NCI-H82 (cell line): ENCODE data around the gene AXIN1.
"Not testable (repeated sequence)": the region's sequence is repeated elsewhere in the genome, so short reads cannot be mapped to it uniquely, and the experiment has no call there.

ENCODE experiments used
- DNase-seq: peaks from one replicate; lab custom pipeline; 2025; lab: John Stamatoyannopoulos, UW

AXIN1 gene

GRCh38 chr16:354291-354881 is 1.9 kb upstream of the AXIN1 start:
- DNase-seq = no peak

GRCh38 chr16:353404-354290 is 1.1 kb upstream of the AXIN1 start:
- DNase-seq = no peak

- peak; percentile 24 for DNase-seq
Measured at GRCh38 chr16:351804-352520, 561 bp downstream of the AXIN1 start.

- DNase-seq = no peak
Measured at GRCh38 chr16:350203-350602, 2.3 kb downstream of the AXIN1 start.

GRCh38 chr16:349211-349610 is 3.3 kb downstream of the AXIN1 start:
- no peak for DNase-seq

- not testable (repeated sequence) for DNase-seq
Measured at GRCh38 chr16:348495-348894, 4.0 kb downstream of the AXIN1 start.

GRCh38 chr16:347203-347602 is 5.3 kb downstream of the AXIN1 start:
- no peak for DNase-seq

- DNase-seq = no peak
Measured at GRCh38 chr16:346587-346986, 5.9 kb downstream of the AXIN1 start.

- no peak for DNase-seq
Measured at GRCh38 chr16:345772-346171, 6.8 kb downstream of the AXIN1 start.

GRCh38 chr16:342455-343213 is 9.9 kb downstream of the AXIN1 start:
- DNase-seq = no peak

- DNase-seq = not testable (repeated sequence)
Measured at GRCh38 chr16:341974-342336, 10.6 kb downstream of the AXIN1 start.

GRCh38 chr16:341095-341973 is 11.2 kb downstream of the AXIN1 start:
- not testable (repeated sequence) for DNase-seq

- no peak for DNase-seq
Measured at GRCh38 chr16:340370-341091, 12.0 kb downstream of the AXIN1 start.

- DNase-seq = no peak
Measured at GRCh38 chr16:339680-340079, 12.8 kb downstream of the AXIN1 start.

- DNase-seq = no peak
Measured at GRCh38 chr16:337975-338575, 14.4 kb downstream of the AXIN1 start.

- DNase-seq = peak; percentile 27
Measured at GRCh38 chr16:337437-337836, 15.1 kb downstream of the AXIN1 start.

GRCh38 chr16:336269-336668 is 16.3 kb downstream of the AXIN1 start:
- no peak for DNase-seq

GRCh38 chr16:334861-335632 is 17.5 kb downstream of the AXIN1 start:
- not testable (repeated sequence) for DNase-seq

- DNase-seq = not testable (repeated sequence)
Measured at GRCh38 chr16:334164-334832, 18.2 kb downstream of the AXIN1 start.
